Amygdala (tissue), 56 donors: ENCODE results near the gene SCAMP3.
"Not testable (repeated sequence)": the region's sequence is repeated elsewhere in the genome, so short reads cannot be mapped to it uniquely, and the experiment has no call there.

ENCODE experiments used
- DNase-seq, 56 donors: peaks; one replicate each; lab custom pipeline; 2025; lab: John Stamatoyannopoulos, UW

Gene SCAMP3

DNA sequence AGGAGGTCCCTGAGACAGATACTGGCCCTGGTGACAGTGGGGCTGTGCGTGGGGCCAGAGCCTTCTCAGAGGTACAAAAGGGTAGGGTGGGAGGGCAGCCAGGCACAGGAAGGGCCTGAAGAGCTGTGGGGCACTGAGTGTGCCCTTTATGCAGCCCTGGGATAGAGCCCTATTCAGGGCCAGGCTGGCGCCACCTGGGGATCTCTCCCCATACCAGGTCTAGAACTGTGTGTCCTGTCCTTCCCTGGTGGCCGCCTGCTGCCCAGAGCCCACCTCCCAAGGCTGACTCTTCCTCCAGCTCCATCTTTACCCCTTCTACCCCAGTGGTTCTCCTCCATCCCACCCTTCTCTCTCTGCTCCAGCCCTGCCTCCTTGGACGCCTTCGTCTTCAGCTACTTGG is 28.7 kb downstream of the SCAMP3 start:
- DNase-seq = not testable (repeated sequence)

- DNase-seq = peak in 29 of 56 donors; percentile 3 to 67 (median 27)
These were observed 29.9 kb downstream of the SCAMP3 start for GRCh38 chr1:155232001-155232978.

DNA sequence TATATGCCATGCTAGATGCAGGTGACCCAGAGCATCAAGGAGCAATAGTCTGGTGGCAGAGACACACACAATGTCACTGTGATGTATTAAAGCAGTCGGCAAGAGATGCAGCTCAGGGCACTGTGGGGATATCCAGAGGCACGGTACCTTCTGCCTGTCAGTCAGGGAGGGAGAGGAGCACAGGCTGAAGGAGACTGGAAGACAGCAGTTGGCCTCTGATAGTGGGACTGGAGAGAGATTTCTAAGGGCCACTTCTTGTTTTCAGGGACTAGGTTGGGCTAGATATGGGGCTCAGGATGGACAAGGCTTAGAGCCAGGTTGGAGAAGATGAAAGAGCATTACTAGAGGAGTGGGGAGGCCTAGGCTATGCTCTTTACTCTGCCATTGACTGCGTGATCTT is 30.9 kb downstream of the SCAMP3 start:
- DNase-seq = not testable (repeated sequence)

DNA sequence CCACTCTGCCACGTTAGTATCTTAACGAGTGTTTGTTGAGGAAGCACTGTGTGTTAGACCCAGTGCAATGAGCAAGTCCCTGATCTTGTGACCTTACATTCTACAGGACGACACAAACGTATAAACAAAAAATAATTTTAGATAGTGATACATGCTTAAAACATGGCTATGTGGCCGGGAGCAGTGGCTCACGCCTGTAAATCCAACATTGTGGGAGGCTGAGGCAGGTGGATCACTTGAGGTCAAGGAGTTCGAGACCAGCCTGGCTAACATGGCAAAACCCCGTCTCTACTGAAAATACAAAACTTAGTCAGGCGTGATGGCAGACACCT is 34.1 kb downstream of the SCAMP3 start:
- no peak for DNase-seq

GRCh38 chr1:155227261-155228095 is 34.7 kb downstream of the SCAMP3 start:
- DNase-seq = peak; percentile 88 to 99 (median 96)

- DNase-seq = peak in 28 of 56 donors; percentile 6 to 69 (median 38)
These were observed 35.3 kb downstream of the SCAMP3 start for GRCh38 chr1:155226910-155227260.

DNA sequence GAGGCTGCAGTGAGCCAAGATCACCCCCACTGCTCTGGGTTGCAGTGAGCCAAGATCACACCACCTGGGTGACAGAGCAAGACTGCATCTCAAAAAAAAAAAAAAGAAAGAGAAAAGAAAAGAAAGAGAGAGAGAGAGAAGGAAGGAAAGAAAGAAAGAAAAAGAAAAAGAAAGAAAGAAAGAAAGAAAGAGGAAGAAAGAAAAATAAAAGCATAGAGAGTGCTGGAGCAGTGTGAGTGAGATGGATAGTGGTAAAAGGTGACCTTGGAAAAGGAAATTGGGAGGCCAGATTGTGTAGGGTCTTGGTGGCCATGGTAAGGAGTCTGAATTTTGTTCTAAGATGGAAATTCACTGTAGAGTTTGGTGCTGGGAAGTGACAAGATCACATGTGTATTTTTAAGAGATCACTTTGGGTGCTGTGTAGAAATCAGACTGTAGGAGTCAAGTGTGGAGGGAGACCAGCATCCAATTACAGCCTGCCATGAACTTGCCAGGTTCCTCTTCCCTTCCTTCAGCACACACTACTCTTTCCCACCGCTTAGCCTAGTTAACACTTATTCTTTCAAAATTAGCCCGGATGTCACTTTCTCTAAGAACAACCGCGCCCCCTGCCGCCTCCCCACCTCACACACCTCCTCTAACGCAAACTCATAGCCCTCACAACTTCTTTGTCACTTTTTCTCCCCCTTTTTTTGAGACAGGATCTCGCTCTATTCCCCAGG is 35.8 kb downstream of the SCAMP3 start:
- peak in 34 of 56 donors; percentile 6 to 75 (median 46) for DNase-seq

- not testable (repeated sequence) for DNase-seq
These were observed 36.8 kb downstream of the SCAMP3 start for GRCh38 chr1:155225404-155225759.

DNA sequence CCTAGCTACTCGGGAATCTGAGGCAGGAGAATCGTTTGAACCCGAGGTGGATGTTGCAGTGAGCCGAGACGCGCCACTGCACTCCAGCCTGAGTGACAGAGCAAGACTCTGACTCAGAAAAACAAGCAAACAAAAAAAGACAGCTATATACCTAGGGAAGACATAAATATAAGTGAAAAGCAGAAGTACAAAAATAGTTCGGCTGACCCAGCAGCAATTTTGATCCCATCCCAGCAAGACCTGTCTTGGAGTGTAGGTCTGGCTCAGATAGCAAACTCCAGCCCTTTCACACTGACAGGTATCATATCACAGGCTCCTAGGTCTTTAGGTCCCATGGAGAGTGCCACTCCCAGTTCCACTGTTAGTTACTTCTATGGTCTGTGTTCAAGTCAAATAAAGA is 39.1 kb downstream of the SCAMP3 start:
- no peak for DNase-seq

DNA sequence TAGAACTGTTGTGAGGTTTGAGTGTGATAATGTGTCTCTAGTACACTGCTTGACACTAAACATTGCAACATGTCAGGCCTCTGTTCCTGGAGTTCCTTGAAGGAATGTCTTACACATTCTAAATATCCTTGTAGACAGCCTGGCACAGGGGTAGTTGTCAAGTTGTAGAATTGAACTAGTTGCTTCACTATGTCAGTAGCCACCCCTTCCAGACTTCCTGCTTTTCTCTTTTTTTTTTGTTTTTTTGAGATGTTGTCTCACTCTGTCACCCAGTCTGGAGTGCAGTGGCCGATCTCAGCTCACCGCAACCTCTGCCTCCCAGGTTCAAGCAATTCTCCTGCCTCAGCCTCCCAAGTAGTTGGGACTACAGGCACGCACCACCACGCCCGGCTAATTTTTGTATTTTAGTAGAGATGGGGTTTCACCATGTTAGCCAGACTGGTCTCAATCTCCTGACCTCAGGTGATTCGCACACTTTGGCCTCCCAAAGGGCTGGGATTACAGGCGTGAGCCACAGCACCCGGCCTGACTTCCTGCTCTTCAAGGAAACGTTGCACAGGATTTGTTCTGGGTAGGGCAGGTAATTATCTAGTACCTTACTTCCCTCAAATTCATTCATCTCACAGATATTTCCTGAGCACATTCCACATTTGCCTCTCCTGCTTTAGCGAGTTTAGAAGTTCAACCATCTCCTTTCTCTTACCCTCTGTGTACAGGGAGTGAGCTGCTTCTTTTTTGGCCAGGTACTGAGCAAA is 41.8 kb downstream of the SCAMP3 start:
- DNase-seq = not testable (repeated sequence)

DNA sequence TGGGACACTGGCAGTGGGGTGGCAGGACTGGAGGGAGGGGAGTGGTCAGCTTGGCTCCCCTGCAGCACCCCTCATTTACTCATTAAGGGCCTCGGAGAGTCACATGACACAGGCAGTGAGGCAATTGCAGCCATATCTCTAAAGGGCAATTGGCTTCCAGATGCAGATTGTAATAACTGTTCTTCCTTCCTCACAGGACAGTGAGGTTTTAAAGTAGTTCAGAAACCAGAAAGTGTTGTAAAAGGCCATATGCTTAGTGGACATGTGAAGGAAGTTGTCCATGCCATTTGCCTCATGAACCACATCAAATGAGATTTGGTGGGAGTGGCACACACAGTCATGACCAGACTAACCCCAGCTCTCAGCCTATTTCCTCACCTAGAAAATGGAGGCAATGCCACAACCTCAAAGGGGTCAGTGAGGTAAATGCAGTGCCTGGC is 42.5 kb downstream of the SCAMP3 start:
- DNase-seq = peak in 39 of 56 donors; percentile 9 to 83 (median 36)

GRCh38 chr1:155218854-155219591 is 43.1 kb downstream of the SCAMP3 start:
- peak in 47 of 56 donors; percentile 9 to 86 (median 47) for DNase-seq

GRCh38 chr1:155214702-155215101 is 47.5 kb downstream of the SCAMP3 start:
- DNase-seq = not testable (repeated sequence)

DNA sequence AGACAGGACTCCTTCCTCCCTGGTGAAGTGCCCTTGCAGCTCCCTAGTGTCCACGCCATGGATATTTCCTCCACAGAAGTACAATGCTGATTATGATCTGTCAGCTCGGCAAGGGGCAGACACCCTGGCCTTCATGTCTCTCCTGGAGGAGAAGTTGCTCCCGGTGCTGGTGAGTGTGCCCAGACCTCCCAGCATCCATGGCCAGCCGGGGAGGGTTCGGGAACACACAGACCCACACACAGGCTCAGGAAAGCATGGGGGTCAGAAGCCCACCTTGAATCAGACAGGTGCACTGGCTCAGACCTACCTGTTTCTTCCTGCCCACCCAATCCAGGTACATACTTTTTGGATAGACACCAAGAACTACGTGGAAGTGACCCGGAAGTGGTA is 50.1 kb downstream of the SCAMP3 start:
- not testable (repeated sequence) for DNase-seq

DNA sequence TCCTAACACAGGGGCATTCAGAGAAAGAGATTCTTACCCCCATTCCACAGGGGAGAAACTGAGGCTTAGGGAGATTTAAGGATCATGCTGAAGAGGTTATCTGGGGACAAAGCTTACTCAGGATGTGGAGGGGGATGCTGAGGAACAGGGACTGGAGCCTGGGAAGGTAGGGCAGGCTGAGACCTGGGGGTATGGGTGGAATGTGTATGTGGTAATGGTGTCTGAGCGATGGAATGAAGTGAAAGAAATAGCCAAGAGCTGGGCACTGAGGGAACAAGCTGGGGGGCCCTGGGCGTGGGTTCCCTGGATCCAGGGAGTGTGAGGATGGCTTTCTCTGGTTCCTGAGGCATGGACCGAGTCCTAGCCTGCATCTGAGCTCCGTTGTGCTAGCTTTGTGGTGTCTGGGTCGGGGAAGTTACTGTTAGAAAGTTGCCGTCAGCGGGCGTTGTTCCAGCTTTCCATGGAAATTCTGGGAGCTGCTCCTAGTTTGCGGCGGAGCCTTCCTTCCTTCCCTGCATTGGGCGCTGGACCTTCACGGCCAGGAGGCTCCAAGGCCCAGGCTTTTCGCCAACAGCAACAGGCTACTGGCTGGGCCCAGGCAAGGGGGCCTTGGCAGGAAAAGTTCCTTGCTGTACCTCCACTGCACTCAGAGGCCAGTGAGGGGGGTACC is 50.6 kb downstream of the SCAMP3 start:
- DNase-seq = not testable (repeated sequence)

- no peak for DNase-seq
These were observed 51.7 kb downstream of the SCAMP3 start for GRCh38 chr1:155210314-155211104.

GRCh38 chr1:155209312-155209721 is 52.8 kb downstream of the SCAMP3 start:
- no peak for DNase-seq
